ENCODE measurements around the gene ENDOV. TPM values are rescaled to one million over a fixed set of nuclear protein-coding genes. Genes with fewer than 3 reads are reported as not detected.

ENDOV gene
- total and polyA plus RNA-seq, 2 of the 13 experiments (the other 11 are each of a cell fraction or from before 2014, with no cell fraction given) = 15.1 to 17.1 TPM

DNA sequence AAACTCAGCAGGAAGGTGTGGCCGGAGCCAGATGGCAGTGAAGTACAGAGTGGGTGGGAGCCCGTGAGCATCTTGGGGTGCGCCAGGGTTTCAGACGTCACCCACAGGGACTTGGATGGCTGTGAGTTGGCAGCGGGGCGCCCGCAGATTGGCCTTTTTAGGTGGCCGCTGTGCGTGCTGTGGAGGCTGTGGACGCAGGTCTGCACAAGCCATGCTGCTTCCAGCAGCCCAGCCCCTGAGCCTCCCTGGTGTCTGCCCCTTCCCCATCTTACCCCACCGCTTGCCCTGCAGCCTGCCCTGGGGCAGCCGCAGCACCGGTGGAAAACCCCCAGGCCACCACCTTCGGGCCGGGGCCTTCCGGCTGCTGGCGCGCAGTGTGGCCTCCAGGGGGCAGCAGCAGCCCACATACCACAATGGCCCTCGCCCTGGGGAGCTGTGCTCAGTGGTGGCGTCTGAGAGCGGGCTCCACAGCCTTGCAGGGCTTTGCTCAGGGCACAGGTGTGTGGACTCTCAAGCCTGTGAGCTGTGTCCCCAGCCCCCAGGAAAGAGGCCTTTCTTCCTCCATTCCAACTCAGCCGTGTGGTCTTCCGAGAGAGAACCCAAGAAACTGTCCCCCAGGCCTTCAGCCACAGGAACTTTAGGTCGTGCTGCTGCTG lies 11.8 kb downstream of the ENDOV start (continued):
- TF ChIP-seq ZNF121 (CRISPR knock-in tag; IDR thresholded peaks at IDR 0.05) = no peak
- TF ChIP-seq, protein P1, sequence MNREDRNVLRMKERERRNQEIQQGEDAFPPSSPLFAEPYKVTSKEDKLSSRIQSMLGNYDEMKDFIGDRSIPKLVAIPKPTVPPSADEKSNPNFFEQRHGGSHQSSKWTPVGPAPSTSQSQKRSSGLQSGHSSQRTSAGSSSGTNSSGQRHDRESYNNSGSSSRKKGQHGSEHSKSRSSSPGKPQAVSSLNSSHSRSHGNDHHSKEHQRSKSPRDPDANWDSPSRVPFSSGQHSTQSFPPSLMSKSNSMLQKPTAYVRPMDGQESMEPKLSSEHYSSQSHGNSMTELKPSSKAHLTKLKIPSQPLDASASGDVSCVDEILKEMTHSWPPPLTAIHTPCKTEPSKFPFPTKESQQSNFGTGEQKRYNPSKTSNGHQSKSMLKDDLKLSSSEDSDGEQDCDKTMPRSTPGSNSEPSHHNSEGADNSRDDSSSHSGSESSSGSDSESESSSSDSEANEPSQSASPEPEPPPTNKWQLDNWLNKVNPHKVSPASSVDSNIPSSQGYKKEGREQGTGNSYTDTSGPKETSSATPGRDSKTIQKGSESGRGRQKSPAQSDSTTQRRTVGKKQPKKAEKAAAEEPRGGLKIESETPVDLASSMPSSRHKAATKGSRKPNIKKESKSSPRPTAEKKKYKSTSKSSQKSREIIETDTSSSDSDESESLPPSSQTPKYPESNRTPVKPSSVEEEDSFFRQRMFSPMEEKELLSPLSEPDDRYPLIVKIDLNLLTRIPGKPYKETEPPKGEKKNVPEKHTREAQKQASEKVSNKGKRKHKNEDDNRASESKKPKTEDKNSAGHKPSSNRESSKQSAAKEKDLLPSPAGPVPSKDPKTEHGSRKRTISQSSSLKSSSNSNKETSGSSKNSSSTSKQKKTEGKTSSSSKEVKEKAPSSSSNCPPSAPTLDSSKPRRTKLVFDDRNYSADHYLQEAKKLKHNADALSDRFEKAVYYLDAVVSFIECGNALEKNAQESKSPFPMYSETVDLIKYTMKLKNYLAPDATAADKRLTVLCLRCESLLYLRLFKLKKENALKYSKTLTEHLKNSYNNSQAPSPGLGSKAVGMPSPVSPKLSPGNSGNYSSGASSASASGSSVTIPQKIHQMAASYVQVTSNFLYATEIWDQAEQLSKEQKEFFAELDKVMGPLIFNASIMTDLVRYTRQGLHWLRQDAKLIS (CRISPR knock-in tag; IDR thresholded peaks at IDR 0.05) = no peak
- 0 out of 2 replicates have a peak, but pooled peaks have one; percentile 36 for TF ChIP-seq ZNF792 (CRISPR knock-in tag; IDR thresholded peaks at IDR 0.05)
- TF ChIP-seq, protein P2, sequence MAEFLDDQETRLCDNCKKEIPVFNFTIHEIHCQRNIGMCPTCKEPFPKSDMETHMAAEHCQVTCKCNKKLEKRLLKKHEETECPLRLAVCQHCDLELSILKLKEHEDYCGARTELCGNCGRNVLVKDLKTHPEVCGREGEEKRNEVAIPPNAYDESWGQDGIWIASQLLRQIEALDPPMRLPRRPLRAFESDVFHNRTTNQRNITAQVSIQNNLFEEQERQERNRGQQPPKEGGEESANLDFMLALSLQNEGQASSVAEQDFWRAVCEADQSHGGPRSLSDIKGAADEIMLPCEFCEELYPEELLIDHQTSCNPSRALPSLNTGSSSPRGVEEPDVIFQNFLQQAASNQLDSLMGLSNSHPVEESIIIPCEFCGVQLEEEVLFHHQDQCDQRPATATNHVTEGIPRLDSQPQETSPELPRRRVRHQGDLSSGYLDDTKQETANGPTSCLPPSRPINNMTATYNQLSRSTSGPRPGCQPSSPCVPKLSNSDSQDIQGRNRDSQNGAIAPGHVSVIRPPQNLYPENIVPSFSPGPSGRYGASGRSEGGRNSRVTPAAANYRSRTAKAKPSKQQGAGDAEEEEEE (CRISPR knock-in tag; IDR thresholded peaks at IDR 0.05; ENCODE audit: borderline replicate concordance) = 0 out of 2 replicates have a peak, but pooled peaks have one; percentile 29
- no peak for TF ChIP-seq SNRNP70 (IDR thresholded peaks at IDR 0.05; ENCODE audit: low read depth, low read length)
- TF ChIP-seq, protein P3, sequence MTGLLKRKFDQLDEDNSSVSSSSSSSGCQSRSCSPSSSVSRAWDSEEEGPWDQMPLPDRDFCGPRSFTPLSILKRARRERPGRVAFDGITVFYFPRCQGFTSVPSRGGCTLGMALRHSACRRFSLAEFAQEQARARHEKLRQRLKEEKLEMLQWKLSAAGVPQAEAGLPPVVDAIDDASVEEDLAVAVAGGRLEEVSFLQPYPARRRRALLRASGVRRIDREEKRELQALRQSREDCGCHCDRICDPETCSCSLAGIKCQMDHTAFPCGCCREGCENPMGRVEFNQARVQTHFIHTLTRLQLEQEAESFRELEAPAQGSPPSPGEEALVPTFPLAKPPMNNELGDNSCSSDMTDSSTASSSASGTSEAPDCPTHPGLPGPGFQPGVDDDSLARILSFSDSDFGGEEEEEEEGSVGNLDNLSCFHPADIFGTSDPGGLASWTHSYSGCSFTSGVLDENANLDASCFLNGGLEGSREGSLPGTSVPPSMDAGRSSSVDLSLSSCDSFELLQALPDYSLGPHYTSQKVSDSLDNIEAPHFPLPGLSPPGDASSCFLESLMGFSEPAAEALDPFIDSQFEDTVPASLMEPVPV (CRISPR knock-in tag; IDR thresholded peaks at IDR 0.05) = 0 out of 2 replicates have a peak, but pooled peaks have one; percentile 47
- TF ChIP-seq ZNF264 (CRISPR knock-in tag; IDR thresholded peaks at IDR 0.05) = no peak
- TF ChIP-seq, protein P4, sequence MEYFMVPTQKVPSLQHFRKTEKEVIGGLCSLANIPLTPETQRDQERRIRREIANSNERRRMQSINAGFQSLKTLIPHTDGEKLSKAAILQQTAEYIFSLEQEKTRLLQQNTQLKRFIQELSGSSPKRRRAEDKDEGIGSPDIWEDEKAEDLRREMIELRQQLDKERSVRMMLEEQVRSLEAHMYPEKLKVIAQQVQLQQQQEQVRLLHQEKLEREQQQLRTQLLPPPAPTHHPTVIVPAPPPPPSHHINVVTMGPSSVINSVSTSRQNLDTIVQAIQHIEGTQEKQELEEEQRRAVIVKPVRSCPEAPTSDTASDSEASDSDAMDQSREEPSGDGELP (IDR thresholded peaks at IDR 0.05; ENCODE audit: borderline replicate concordance, low read depth) = no peak
- peak; percentile 77; the same call in 1 of the 2 replicates for TF ChIP-seq ZNF567 (CRISPR knock-in tag; IDR thresholded peaks at IDR 0.05; ENCODE audit: borderline replicate concordance)
- TF ChIP-seq MEIS1 (CRISPR knock-in tag; IDR thresholded peaks at IDR 0.05; ENCODE audit: borderline replicate concordance) = no peak
- no peak for TF ChIP-seq ZNF546 (CRISPR knock-in tag; conservative IDR thresholded peaks at IDR 0.05)
- no peak for TF ChIP-seq ZNF230 (CRISPR knock-in tag; IDR thresholded peaks at IDR 0.05)
- no peak for TF ChIP-seq ATRX (CRISPR knock-in tag; IDR thresholded peaks at IDR 0.05; ENCODE audit: borderline replicate concordance)
- TF ChIP-seq TSC22D2 (CRISPR knock-in tag; IDR thresholded peaks at IDR 0.05; ENCODE audit: borderline replicate concordance) = peak; percentile 91; the same call in 1 of the 2 replicates
- TF ChIP-seq, protein P5, sequence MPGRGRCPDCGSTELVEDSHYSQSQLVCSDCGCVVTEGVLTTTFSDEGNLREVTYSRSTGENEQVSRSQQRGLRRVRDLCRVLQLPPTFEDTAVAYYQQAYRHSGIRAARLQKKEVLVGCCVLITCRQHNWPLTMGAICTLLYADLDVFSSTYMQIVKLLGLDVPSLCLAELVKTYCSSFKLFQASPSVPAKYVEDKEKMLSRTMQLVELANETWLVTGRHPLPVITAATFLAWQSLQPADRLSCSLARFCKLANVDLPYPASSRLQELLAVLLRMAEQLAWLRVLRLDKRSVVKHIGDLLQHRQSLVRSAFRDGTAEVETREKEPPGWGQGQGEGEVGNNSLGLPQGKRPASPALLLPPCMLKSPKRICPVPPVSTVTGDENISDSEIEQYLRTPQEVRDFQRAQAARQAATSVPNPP (CRISPR knock-in tag; IDR thresholded peaks at IDR 0.05) = no peak
- no peak for TF ChIP-seq EZH2 (conservative IDR thresholded peaks at IDR 0.05; ENCODE audit: low read depth, low read length)
- peak; percentile 53; the same call in 1 of the 2 replicates for TF ChIP-seq ZNF263 (CRISPR knock-in tag; IDR thresholded peaks at IDR 0.05)
- no peak for TF ChIP-seq HHEX (CRISPR knock-in tag; IDR thresholded peaks at IDR 0.05)
- TF ChIP-seq HDAC1 (CRISPR knock-in tag; IDR thresholded peaks at IDR 0.05) = no peak
- TF ChIP-seq ELF4 (CRISPR knock-in tag; IDR thresholded peaks at IDR 0.05; ENCODE audit: borderline replicate concordance) = no peak
- no peak for TF ChIP-seq FIP1L1 (IDR thresholded peaks at IDR 0.05; ENCODE audit: borderline replicate concordance, insufficient read depth, low read depth, low read length)
